Fibroblast of lung (primary cell): ENCODE results near the gene REEP1. TPM values are rescaled to one million over a fixed set of nuclear protein-coding genes. Genes with fewer than 3 reads are reported as not detected.

ENCODE experiments used
- DNase-seq, 2 donors: peaks; one replicate each; pipeline versions ENCODE4 v3.0.0 to v3.0.0-alpha.2; 2010; ENCODE audit warnings: low read depth in 2 of 2
- H2AFZ ChIP-seq: 2 replicates; pipeline ENCODE4 v1.5.1; 2012; ENCODE audit warnings: low read length, control low read depth, inconsistent platforms
- H3K27ac ChIP-seq: 2 replicates; pipeline ENCODE4 v1.5.1; 2011; ENCODE audit warnings: low read length, control low read depth; ENCODE audit not compliant: insufficient read depth
- H3K27me3 ChIP-seq: 2 replicates; pipeline ENCODE4 v1.5.1; 2011; ENCODE audit warnings: mild to moderate bottlenecking, low read length; ENCODE audit not compliant: control insufficient read depth, insufficient read depth
- H3K36me3 ChIP-seq: 2 replicates; pipeline ENCODE4 v1.5.1; 2011; ENCODE audit warnings: low read length; ENCODE audit not compliant: control insufficient read depth, insufficient read depth
- H3K4me1 ChIP-seq: 2 replicates; pipeline ENCODE4 v1.5.1; 2011; ENCODE audit warnings: low read length; ENCODE audit not compliant: control insufficient read depth, insufficient read depth; ENCODE audit errors: extremely low read depth
- H3K4me2 ChIP-seq: 2 replicates; pipeline ENCODE4 v1.5.1; 2011; ENCODE audit warnings: low read length, control low read depth; ENCODE audit not compliant: insufficient read depth; ENCODE audit errors: extremely low read depth
- H3K4me3 ChIP-seq, 4 experiments: fragments of 200-600 bp in 1 of 4; sonication (generic) in 1 of 4; replicated peaks in 1 of 4; 2 replicates each; pipeline ENCODE4 v1.5.1; 2011 to 2016; ENCODE audit warnings: low read length in 4 of 4, low read depth in 3 of 4, mild to moderate bottlenecking in 3 of 4, control low read depth in 2 of 4, inconsistent platforms in 1 of 4, mixed read lengths in 1 of 4; ENCODE audit not compliant: insufficient read depth in 1 of 4; ENCODE audit errors: control extremely low read depth in 1 of 4
- H3K79me2 ChIP-seq: 2 replicates; pipeline ENCODE4 v1.5.1; 2012; ENCODE audit warnings: mild to moderate bottlenecking, low read length, inconsistent platforms; ENCODE audit not compliant: control insufficient read depth, insufficient read depth
- H3K9ac ChIP-seq: 2 replicates; pipeline ENCODE4 v1.5.1; 2011; ENCODE audit warnings: mild to moderate bottlenecking, low read length, control low read depth; ENCODE audit not compliant: insufficient read depth
- H3K9me3 ChIP-seq: 2 replicates; pipeline ENCODE4 v1.5.1; 2012; ENCODE audit warnings: low read depth, low read length; ENCODE audit not compliant: control insufficient read depth, insufficient read depth
- H4K20me1 ChIP-seq: 2 replicates; pipeline ENCODE4 v1.5.1; 2011; ENCODE audit warnings: low read length; ENCODE audit not compliant: control insufficient read depth, insufficient read depth; ENCODE audit errors: extremely low read depth
- EZH2 ChIP-seq: IDR thresholded peaks from 2 replicates; pipeline ENCODE4 v1.5.1; 2012; ENCODE audit warnings: low read length, control low read depth, mild to moderate bottlenecking; ENCODE audit errors: missing control alignments
- polyA plus RNA-seq, 2 donors: library from polyadenylated mRNA; depleted of rRNA in 1 of 2; stranded (reverse) in 1 of 2; unstranded in 1 of 2; fragments of >200 nt; gene quantifications; 2 replicates each; pipeline ENCODE4 v1.2.1, GENCODE V29; 2011 to 2012; ENCODE audit warnings: missing spikeins in 1 of 2
- total RNA-seq: library from RNA; depleted of rRNA; stranded (reverse); fragments of >200 nt; gene quantifications from 2 replicates; pipeline ENCODE4 v1.2.1, GENCODE V29; 2014
- TF ChIP-seq, protein P1 (sequence below), 2 donors: IDR thresholded peaks in 1 of 2; conservative IDR thresholded peaks in 1 of 2; 1 replicate in 1 of 2; 2 replicates in 1 of 2; pipeline ENCODE4 v1.5.1; 2011 to 2012; ENCODE audit warnings: low read length in 2 of 2, control low read depth in 1 of 2, inconsistent platforms in 1 of 2, low read depth in 1 of 2, mild to moderate bottlenecking in 1 of 2

Gene REEP1
- total and polyA plus RNA-seq, 2 donors (not counting 1 experiment from before 2014, with no cell fraction given) = 0.02 TPM; not detected in 1

DNA sequence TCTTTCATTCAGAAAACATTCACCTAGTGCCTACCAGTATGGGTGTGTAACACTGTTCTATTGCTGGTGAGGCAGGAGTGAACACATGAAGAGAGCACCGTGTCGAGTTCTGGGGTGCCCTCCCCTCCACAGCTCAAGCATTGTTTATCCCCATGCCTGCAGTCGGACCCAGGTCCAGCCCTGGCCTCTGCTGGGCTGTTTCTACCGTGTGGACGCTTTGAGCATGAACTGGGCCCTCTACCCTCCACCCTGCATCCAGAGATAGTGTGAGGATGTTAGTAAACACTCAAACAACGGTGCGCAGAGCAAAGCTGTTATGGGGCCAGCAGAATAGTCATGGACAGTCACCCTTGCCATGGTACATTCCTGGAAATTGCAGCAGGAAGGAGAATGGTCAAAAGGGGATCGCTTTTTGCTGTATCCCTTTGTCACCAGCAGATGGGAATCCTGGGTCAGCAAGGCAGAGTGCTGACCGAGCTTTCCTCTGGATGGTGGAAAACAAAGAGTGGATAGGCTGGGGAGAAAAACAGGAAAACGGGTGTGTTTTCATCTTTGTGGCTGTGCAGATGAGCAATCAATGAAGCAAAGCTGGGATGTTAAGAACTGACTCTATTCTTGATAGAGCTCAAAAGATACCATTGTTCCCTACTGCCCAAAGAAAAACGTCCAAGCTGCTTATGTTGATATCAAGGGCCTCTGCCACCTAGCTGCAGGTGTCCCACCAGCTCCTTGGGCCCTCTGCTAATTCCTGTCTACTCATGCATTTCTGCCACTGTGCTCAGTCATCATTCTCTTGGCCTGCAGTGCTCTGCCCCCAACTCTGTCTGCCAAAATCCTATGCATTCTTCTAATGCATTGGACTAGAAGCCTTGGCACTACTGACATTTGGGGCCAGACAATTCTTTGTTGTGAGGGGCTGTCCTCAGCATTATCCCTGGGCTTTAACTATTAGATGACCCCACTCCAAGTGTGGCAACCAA lies 38.7 kb downstream of the REEP1 start:
- peak; percentile 57 for TF ChIP-seq EZH2
- TF ChIP-seq, protein P1, sequence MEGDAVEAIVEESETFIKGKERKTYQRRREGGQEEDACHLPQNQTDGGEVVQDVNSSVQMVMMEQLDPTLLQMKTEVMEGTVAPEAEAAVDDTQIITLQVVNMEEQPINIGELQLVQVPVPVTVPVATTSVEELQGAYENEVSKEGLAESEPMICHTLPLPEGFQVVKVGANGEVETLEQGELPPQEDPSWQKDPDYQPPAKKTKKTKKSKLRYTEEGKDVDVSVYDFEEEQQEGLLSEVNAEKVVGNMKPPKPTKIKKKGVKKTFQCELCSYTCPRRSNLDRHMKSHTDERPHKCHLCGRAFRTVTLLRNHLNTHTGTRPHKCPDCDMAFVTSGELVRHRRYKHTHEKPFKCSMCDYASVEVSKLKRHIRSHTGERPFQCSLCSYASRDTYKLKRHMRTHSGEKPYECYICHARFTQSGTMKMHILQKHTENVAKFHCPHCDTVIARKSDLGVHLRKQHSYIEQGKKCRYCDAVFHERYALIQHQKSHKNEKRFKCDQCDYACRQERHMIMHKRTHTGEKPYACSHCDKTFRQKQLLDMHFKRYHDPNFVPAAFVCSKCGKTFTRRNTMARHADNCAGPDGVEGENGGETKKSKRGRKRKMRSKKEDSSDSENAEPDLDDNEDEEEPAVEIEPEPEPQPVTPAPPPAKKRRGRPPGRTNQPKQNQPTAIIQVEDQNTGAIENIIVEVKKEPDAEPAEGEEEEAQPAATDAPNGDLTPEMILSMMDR (conservative IDR thresholded peaks at IDR 0.05 in 1 of 2, IDR thresholded peaks at IDR 0.05 in 1 of 2; ENCODE audit: low read depth in 1 of 2, low read length in 2 of 2) = peak in 1 of 2 donors; percentile 18
- Histone ChIP-seq H3K4me3 (no peak overlapping the region), H3K9ac (no peak overlapping the region), H3K4me2 (no peak overlapping the region), H3K36me3 (no peaks in the 10 kb centered on the region), H4K20me1 (no peaks in the 10 kb centered on the region), H3K79me2 (no peaks in the 10 kb centered on the region), H2AFZ (no peak overlapping the region), H3K4me1 (no peaks in the 10 kb centered on the region), H3K27me3 (peaks cover 13% of the 10 kb centered on the region), H3K9me3 (no peaks in the 10 kb centered on the region), H3K27ac (no peak overlapping the region)
- no peak for DNase-seq

DNA sequence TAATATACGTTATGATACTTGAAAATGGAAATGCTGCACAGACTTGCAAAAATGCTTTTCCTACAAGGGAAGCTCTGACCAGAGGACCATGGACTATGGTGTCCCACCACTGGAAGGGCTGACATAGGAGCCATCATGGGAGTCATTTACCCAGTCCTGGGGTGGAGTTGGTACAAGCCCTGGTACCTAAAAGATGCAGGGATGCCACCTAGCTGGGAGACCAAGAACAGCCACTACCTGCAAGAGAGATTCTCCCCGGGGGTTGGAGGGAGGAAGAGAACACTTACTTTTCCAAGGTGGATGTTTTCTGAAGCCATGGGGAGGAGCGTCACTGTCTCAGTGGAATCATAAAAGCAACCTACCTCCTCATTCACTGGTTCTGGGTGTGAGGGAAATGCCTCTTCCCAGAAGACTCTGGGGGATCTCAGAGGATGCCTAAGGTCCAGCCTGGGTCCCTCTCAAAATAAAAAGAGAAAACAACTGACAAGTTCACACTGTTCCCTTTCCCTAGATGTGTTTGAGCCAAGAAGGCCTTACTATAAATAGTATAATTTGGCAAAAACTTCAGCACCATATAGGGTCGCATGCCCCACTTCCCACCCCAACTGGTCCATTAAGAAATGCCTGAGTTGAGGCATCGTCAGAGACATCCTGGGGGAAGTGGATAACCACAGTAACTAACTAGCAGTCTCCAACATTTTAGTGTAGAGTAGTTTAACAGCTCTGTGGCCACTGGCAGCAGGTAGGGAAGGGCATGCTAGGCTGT lies 39.9 kb downstream of the REEP1 start:
- Histone ChIP-seq H3K4me3 (no peak overlapping the region), H3K9me3 (no peaks in the 10 kb centered on the region), H3K9ac (no peak overlapping the region), H3K36me3 (no peaks in the 10 kb centered on the region), H3K27me3 (peaks cover 11% of the 10 kb centered on the region), H2AFZ (no peak overlapping the region), H3K4me1 (no peaks in the 10 kb centered on the region), H3K79me2 (no peaks in the 10 kb centered on the region), H4K20me1 (no peaks in the 10 kb centered on the region), H3K27ac (no peak overlapping the region), H3K4me2 (no peak overlapping the region)
- DNase-seq = no peak
- TF ChIP-seq, protein P1 (conservative IDR thresholded peaks at IDR 0.05 in 1 of 2, IDR thresholded peaks at IDR 0.05 in 1 of 2; ENCODE audit: low read depth in 1 of 2, low read length in 2 of 2) = no peak
- no peak for TF ChIP-seq EZH2

DNA sequence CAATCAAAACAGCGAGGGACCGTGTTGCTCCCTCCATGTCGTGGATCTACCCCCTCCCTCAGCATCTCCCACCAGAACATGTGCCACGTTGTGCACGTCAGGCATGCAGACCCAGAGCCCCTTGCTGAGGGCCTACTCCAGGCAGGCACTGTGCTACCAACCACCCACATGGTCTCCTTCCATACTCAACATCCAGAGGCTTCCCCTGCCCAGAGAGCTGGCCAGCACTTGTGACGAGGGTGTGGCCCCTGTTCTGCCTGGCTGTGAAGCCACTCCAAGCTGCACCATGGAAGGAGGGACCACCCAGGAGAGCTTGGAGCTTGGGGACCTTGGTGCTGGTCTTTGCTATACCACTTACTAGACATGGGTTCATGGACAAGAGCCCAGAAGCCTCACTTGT lies 40.5 kb downstream of the REEP1 start:
- H4K20me1 ChIP-seq = no peaks in the 10 kb centered on the region
- H3K27ac ChIP-seq = no peak overlapping the region
- no peak overlapping the region for H3K4me3 ChIP-seq
- no peak overlapping the region for H3K9ac ChIP-seq
- H3K9me3 ChIP-seq = no peaks in the 10 kb centered on the region
- no peak overlapping the region for H3K4me2 ChIP-seq
- H3K79me2 ChIP-seq = no peaks in the 10 kb centered on the region
- no peaks in the 10 kb centered on the region for H3K36me3 ChIP-seq
- H3K4me1 ChIP-seq = no peaks in the 10 kb centered on the region
- H2AFZ ChIP-seq = no peak overlapping the region
- DNase-seq = no peak
- H3K27me3 ChIP-seq = peaks cover 10% of the 10 kb centered on the region
- TF ChIP-seq, protein P1 (conservative IDR thresholded peaks at IDR 0.05 in 1 of 2, IDR thresholded peaks at IDR 0.05 in 1 of 2; ENCODE audit: low read depth in 1 of 2, low read length in 2 of 2) = no peak
- no peak for TF ChIP-seq EZH2
